K562 (cell line): ENCODE measurements around the gene CSTF1. TPM values are rescaled to one million over a fixed set of nuclear protein-coding genes. Genes with fewer than 3 reads are reported as not detected.

Experiments used
- ATAC-seq: fragments of 200-7000 bp; cut with Tn5 transposase; 3 replicates; pipeline ENCODE4 v1.9.1; 2020; ENCODE audit warnings: moderate library complexity
- BruUV-seq: library from RNA; stranded (reverse); fragments of 400-500 nt; replicated peaks from 2 replicates; lab custom pipeline; 2021; lab: Mats Ljungman, UMichigan
- CTCF ChIA-PET: fragments of 300-600 bp; formaldehyde crosslinking; extraction: SDS; loops from one replicate; lab custom pipeline; 2021; ENCODE audit warnings: low intra/inter-chr PET ratio; lab: Yijun Ruan, JAX
- POLR2A ChIA-PET: fragments of 300-600, 350-650 bp; sonication (Branson Sonifier 250); formaldehyde crosslinking; extraction: SDS; loops from one replicate; lab custom pipeline; 2021; ENCODE audit warnings: antibody characterized with exemption, inconsistent platforms; lab: Yijun Ruan, JAX
- DNase-seq, 4 experiments: peaks; one replicate each; pipeline versions ENCODE4 v3.0.0 to v3.0.0-alpha.2; 2011 to 2018; ENCODE audit warnings: low spot score in 3 of 4, mixed read lengths in 3 of 4; ENCODE audit errors: extremely low read depth in 1 of 4
- FAIRE-seq: peaks from 2 replicates; lab custom pipeline; 2011; peaks lifted over from hg19 to GRCh38; lab: Jason Lieb, UNC
- H2AFZ ChIP-seq: 2 replicates; pipeline ENCODE4 v1.6.0; 2011; ENCODE audit warnings: low read depth, low read length, control low read depth, inconsistent platforms
- H3K27ac ChIP-seq: fragments of 200-600 bp; 3 replicates; pipeline ENCODE4 v1.8.0; 2011; ENCODE audit warnings: low read depth, mild to moderate bottlenecking, control low read depth, inconsistent platforms, low read length, moderate library complexity, mixed read lengths; ENCODE audit errors: extremely low read depth
- H3K27me3 ChIP-seq, 2 experiments: fragments of 300-600 bp in 1 of 2; 2 replicates in 1 of 2; 3 replicates in 1 of 2; pipeline versions ENCODE4 v1.6.0 to v1.8.0; 2011; ENCODE audit warnings: inconsistent platforms in 2 of 2, low read length in 2 of 2, mild to moderate bottlenecking in 1 of 2, mixed read lengths in 1 of 2, moderate library complexity in 1 of 2; ENCODE audit not compliant: control insufficient read depth in 2 of 2, insufficient read depth in 2 of 2
- H3K36me3 ChIP-seq: fragments of 300-600 bp; 3 replicates; pipeline ENCODE4 v1.8.0; 2011; ENCODE audit warnings: mild to moderate bottlenecking, low read length, inconsistent platforms; ENCODE audit not compliant: control insufficient read depth, insufficient read depth
- H3K4me1 ChIP-seq, 2 experiments: fragments of 200-600 bp in 1 of 2; replicated peaks in 1 of 2; 2 replicates in 1 of 2; 3 replicates in 1 of 2; pipeline versions ENCODE4 v1.5.1 to v1.8.0; 2011; ENCODE audit warnings: inconsistent platforms in 2 of 2, low read length in 2 of 2, mild to moderate bottlenecking in 1 of 2, mixed read lengths in 1 of 2, moderate library complexity in 1 of 2; ENCODE audit not compliant: control insufficient read depth in 2 of 2, insufficient read depth in 2 of 2
- H3K4me2 ChIP-seq: 2 replicates; pipeline ENCODE4 v1.6.1; 2011; ENCODE audit warnings: low read length, control low read depth, inconsistent platforms, mixed read lengths; ENCODE audit not compliant: insufficient read depth
- H3K4me3 ChIP-seq: fragments of 200-600 bp; sonication (generic), shearing (Covaris generic); 2 replicates; pipeline ENCODE4 v1.5.1; 2016; ENCODE audit warnings: control low read depth, inconsistent platforms
- H3K79me2 ChIP-seq: fragments of 200-600 bp; 3 replicates; pipeline ENCODE4 v1.8.0; 2011; ENCODE audit warnings: low read length, inconsistent platforms; ENCODE audit not compliant: control insufficient read depth, insufficient read depth
- H3K9ac ChIP-seq, 2 experiments: 2 replicates each; pipeline versions ENCODE4 v1.6.0 to v1.6.1; 2011; ENCODE audit warnings: low read depth in 2 of 2, low read length in 2 of 2, control low read depth in 1 of 2, inconsistent platforms in 1 of 2, mild to moderate bottlenecking in 1 of 2, mixed read lengths in 1 of 2; ENCODE audit not compliant: insufficient read depth in 1 of 2
- H3K9me1 ChIP-seq: one replicate; pipeline ENCODE4 v1.6.0; 2011; ENCODE audit warnings: inconsistent platforms, mild to moderate bottlenecking, low read length, moderate library complexity; ENCODE audit not compliant: control insufficient read depth, insufficient read depth
- H3K9me3 ChIP-seq: replicated peaks from 2 replicates; pipeline ENCODE4 v1.5.1; 2011; ENCODE audit warnings: low read depth, low read length, inconsistent platforms; ENCODE audit not compliant: control insufficient read depth, insufficient read depth
- H4K20me1 ChIP-seq: replicated peaks from 2 replicates; pipeline ENCODE4 v1.6.1; 2011; ENCODE audit warnings: low read length, inconsistent platforms, mixed read lengths; ENCODE audit not compliant: control insufficient read depth, insufficient read depth
- CEBPB ChIP-seq: fragments of 450-650 bp; IDR thresholded peaks from 2 replicates; pipeline ENCODE4 v1.6.1; 2016; ENCODE audit warnings: missing genetic modification characterization, missing compliant biosample characterization
- FOXJ2 ChIP-seq: fragments of 200-800 bp; sonication (Bioruptor generic); IDR thresholded peaks from 2 replicates; pipeline ENCODE4 v1.6.1; 2016; ENCODE audit warnings: missing genetic modification characterization, missing compliant biosample characterization
- HES1 ChIP-seq: fragments of 450-650 bp; IDR thresholded peaks from 2 replicates; pipeline ENCODE4 v1.6.1; 2016; ENCODE audit warnings: low read depth, mild to moderate bottlenecking, moderate library complexity
- MTF1 ChIP-seq: fragments of 250-450 bp; sonication (Bioruptor Pico); IDR thresholded peaks from 2 replicates; pipeline ENCODE4 v1.9.0; 2021; ENCODE audit warnings: moderate library complexity, mild to moderate bottlenecking, inconsistent platforms, borderline replicate concordance
- STAT6 ChIP-seq: sonication (generic); formaldehyde crosslinking; IDR thresholded peaks from 2 replicates; pipeline ENCODE4 v1.8.1; 2023; ENCODE audit warnings: mild to moderate bottlenecking, missing genetic modification reagents
- TSC22D4 ChIP-seq: fragments of 450-650 bp; IDR thresholded peaks from 2 replicates; pipeline ENCODE4 v1.6.1; 2016; ENCODE audit warnings: missing genetic modification characterization, missing biosample characterization, control low read depth
- ZNF140 ChIP-seq: fragments of 250-450 bp; sonication (Bioruptor Pico); IDR thresholded peaks from 2 replicates; pipeline ENCODE4 v1.8.0; 2021; ENCODE audit warnings: moderate library complexity, mild to moderate bottlenecking, inconsistent platforms
- ZNF311 ChIP-seq: fragments of 250-450 bp; sonication (Bioruptor Pico); IDR thresholded peaks from 2 replicates; pipeline ENCODE4 v1.4.0; 2020; ENCODE audit warnings: mild to moderate bottlenecking, moderate library complexity
- ZNF609 ChIP-seq: sonication (generic); formaldehyde crosslinking; IDR thresholded peaks from 2 replicates; pipeline ENCODE4 v1.8.1; 2023; ENCODE audit warnings: missing genetic modification reagents, mild to moderate bottlenecking, borderline replicate concordance
- in situ Hi-C: fragments of 300-500 bp; cut with MboI; formaldehyde crosslinking; loops from 4 replicates; pipeline ENCODE4 v1.15.0; 2018; ENCODE audit warnings: inconsistent platforms, mixed read lengths
- intact Hi-C: fragments of 100-400 bp; cut with micrococcal nuclease; formaldehyde crosslinking; loops from 2 replicates; pipeline ENCODE4 v1.14.2; 2022
- polyA plus RNA-seq, 8 experiments: library from polyadenylated mRNA; depleted of rRNA in 4 of 8; stranded (reverse) in 5 of 8; unstranded in 3 of 8; fragments of >200 nt; fragmentation: Nextera tagmentation in 2 of 8; fragmentation: Illumina TruSeq in 1 of 8; extraction: Ambion mirVana in 2 of 8; extraction: Trizol in 1 of 8; gene quantifications; 2 replicates each; pipeline versions ENCODE4 v1.2.1 to v1.2.3, GENCODE V29; 2011 to 2014; ENCODE audit warnings: inconsistent platforms in 1 of 8, missing spikeins in 1 of 8
- total RNA-seq, 7 experiments: library from RNA; depleted of rRNA in 6 of 7; stranded (reverse); fragments of >200 nt in 6 of 7; fragmentation: Illumina TruSeq in 2 of 7; extraction: Trizol in 2 of 7; gene quantifications; 2 replicates each; pipeline versions ENCODE4 v1.2.1 to v1.2.3, GENCODE V29; 2011 to 2021; ENCODE audit warnings: low replicate concordance in 1 of 7
- TF ChIP-seq, protein P1 (sequence below): fragments of 250-450 bp; sonication (Bioruptor Pico); IDR thresholded peaks from 2 replicates; pipeline ENCODE4 v1.4.0; 2020
- TF ChIP-seq, protein P2 (sequence below), 2 experiments: fragments of 450-650 bp; IDR thresholded peaks; 2 replicates each; pipeline ENCODE4 v1.6.1; 2016

CSTF1 gene
- total and polyA plus RNA-seq, 9 of the 15 experiments (the other 6 are each of a cell fraction or from before 2014, with no cell fraction given) = 30.8 to 110 (median 53.4) TPM

- Histone ChIP-seq H3K4me3 (0 out of 2 replicates have a peak overlapping the region, but pooled peaks have one; percentile 6), H3K9ac (peak overlapping the region; percentile 17 to 68; a peak in 3 of 4 replicates), H3K27me3 (no peaks in the 10 kb centered on the region), H3K9me3 (no peaks in the 10 kb centered on the region), H3K79me2 (peaks cover 24% of the 10 kb centered on the region; the same call in 2 of the 3 replicates), H3K4me2 (peak overlapping the region; percentile 77), H3K27ac (peak overlapping the region; percentile 61; the same call in 2 of the 3 replicates), H3K36me3 (peaks cover 77% of the 10 kb centered on the region), H3K9me1 (peaks cover 5% of the 10 kb centered on the region), H2AFZ (0 out of 2 replicates have a peak overlapping the region, but pooled peaks have one; percentile 14), H4K20me1 (no peaks in the 10 kb centered on the region), H3K4me1 (peaks cover 9 to 19% of the 10 kb centered on the region in 2 experiments; a peak in 4 of 5 replicates)
- no TSS peak for BruUV-seq
- intact Hi-C loops = no loop called here
- FAIRE-seq = no peak
- POLR2A ChIA-PET = interaction anchor here (0.6 to 1.6 kb wide), 7 partner anchors 19 to 67 kb away, joined by 3 to 5 read pairs (median 3); partner anchors contain the start of genes CSTF1 and RTF2
- in situ Hi-C loops = no loop called here
- no peak for DNase-seq
- peak; percentile 12 for ATAC-seq
- CTCF ChIA-PET = no interaction called here
- TF ChIP-seq HES1 = no peak
- TF ChIP-seq MTF1 (CRISPR knock-in tag) = no peak
- TF ChIP-seq, protein P1, sequence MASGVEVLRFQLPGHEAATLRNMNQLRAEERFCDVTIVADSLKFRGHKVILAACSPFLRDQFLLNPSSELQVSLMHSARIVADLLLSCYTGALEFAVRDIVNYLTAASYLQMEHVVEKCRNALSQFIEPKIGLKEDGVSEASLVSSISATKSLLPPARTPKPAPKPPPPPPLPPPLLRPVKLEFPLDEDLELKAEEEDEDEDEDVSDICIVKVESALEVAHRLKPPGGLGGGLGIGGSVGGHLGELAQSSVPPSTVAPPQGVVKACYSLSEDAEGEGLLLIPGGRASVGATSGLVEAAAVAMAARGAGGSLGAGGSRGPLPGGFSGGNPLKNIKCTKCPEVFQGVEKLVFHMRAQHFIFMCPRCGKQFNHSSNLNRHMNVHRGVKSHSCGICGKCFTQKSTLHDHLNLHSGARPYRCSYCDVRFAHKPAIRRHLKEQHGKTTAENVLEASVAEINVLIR (CRISPR knock-in tag) = no peak
- TF ChIP-seq TSC22D4 (tag) = no peak
- no peak for TF ChIP-seq CEBPB (tag)
- TF ChIP-seq, protein P2, sequence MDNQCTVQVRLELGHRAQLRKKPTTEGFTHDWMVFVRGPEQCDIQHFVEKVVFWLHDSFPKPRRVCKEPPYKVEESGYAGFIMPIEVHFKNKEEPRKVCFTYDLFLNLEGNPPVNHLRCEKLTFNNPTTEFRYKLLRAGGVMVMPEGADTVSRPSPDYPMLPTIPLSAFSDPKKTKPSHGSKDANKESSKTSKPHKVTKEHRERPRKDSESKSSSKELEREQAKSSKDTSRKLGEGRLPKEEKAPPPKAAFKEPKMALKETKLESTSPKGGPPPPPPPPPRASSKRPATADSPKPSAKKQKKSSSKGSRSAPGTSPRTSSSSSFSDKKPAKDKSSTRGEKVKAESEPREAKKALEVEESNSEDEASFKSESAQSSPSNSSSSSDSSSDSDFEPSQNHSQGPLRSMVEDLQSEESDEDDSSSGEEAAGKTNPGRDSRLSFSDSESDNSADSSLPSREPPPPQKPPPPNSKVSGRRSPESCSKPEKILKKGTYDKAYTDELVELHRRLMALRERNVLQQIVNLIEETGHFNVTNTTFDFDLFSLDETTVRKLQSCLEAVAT (IDR thresholded peaks at IDR 0.05) = no peak
- TF ChIP-seq FOXJ2 (tag) = no peak
- TF ChIP-seq ZNF140 (CRISPR knock-in tag) = no peak
- no peak for TF ChIP-seq ZNF609 (CRISPR knock-in tag)
- no peak for TF ChIP-seq ZNF311 (CRISPR knock-in tag)
- TF ChIP-seq STAT6 = no peak
These were observed 54.8 kb downstream of the CSTF1 start for GRCh38 chr20:56447227-56447626.
